ENCODE data around the gene NOD1.
"Not testable (repeated sequence)": the region's sequence is repeated elsewhere in the genome, so short reads cannot be mapped to it uniquely, and the experiment has no call there.

The NOD1 gene

DNA sequence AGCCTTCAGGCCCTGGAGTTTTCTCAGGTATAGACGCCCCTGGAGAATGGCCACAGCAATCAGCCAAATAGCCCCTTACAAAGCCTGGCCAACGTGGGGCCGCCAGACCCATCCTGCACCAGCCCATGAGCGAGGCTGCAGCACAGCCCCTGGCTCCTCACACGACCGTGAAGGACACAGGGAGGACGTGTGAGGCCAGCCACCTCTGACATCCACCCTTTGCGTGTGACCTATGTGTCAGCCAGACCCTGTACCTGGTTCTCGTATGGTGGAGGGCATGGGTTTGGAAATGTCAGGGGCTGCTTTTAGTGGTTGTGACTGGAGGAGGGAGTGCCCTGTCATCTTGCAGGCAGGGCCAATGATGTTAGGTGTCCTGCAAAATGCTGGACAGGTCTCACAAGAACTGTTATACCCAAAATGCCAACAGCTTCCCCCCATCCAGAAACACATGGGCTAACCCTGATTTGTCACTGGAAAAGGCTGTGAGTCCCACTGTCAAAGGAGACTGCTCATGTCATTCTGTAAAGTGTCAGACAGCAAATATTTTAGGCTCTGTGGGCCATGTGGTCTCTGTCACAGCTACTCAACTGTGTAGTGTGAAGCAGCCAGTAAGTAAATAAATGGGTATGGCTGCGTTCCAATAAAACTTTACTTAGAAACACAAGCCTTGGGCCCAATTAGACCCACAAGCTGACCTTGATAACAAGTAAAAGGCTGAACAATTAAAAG, 30.0 kb downstream of the NOD1 start:
- no peak for DNase-seq

DNA sequence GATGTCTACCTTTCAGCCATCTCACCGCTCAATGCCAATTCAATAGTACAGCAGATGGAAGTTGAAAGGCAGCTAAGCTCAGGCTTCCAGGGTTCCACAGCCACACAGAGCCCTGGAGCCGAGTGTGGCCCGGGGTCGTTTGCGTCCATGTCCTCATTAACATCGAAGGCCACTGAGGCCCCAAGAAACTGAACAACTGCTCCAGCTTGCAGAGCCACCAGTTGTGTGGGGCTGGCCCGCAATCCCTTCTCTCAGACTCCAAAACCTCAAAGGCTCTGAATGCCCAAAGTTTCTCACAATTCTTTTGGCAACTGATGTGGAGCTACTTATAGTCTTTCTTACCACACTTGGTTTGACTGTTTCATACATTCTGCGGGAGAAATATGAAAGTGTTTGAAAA, 31.1 kb downstream of the NOD1 start:
- DNase-seq, result no peak

DNA sequence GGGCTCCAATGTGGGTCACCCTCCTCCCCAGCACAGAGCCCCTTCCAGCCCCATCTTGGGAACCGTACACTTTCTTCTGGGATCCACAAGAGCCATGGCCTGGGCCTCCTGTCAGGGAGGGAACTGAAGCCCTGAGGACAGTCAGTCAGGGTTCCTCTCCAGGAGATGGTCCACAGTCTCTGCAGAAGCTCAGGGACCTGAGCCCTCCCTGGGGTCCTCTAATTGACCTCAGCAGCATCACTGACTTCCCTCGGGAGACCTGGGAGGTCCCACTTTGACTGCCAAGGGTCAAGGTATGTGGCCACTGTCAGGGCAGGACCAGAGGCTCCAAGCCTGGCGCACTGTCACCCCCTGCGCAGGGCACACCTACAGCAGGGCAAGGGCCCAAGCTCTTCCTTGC, 32.3 kb downstream of the NOD1 start:
- DNase-seq, result no peak

DNA sequence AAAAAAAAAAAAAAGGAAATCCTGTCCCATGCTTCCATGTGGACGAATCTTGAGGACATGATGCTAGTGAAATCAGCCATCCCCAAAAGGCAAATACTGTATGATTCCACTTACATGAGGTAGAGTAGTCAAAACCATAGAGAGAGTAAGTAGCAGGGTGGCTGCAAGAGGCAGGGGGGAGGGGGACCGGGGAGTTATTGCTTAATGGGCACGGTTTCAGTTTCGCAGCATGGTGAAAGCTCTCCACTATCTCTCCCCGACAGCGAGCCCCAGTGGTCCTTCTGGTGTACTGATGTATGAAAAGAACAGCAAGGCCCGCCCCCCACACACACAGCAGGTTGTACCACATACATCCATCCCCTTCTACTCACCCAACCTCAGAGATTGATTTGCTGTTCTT, 32.8 kb downstream of the NOD1 start:
- DNase-seq, result peak; percentile 56

DNA sequence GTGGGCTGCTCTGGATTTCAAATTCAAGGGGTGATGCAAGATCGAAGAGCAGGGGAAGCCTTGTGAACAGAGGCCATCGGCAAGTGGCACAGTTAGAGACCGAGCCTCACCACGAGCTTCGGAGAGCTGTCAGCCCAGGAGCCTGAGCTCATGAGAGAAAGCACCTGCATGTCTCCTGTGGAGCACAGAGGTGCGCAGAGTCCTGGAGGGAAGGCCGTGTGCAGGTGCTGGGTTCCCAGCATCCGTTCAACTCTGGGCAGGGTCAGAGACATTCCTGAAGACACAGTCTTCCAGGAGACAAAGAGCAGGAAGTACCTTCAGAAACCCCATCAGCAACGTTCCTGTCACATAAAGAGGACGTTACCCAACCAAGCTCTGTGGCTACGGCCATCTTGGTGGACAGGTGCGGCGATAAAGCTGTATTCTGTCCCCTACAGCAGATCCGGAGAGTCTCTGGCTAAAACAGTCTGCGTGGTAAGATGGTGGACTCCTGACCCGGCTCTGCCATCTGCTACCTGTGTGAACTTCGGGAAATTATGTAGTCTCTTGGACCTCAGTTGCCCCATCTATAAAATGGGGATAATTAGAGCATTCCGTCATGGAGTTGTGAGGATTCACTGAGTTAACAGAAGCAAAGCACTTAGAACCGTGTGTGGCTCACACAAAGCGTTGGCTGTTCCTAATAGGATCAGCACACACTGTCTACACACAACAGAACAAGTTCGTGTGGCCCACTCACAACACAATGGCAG, 40.6 kb downstream of the NOD1 start:
- DNase-seq, result no peak

DNA sequence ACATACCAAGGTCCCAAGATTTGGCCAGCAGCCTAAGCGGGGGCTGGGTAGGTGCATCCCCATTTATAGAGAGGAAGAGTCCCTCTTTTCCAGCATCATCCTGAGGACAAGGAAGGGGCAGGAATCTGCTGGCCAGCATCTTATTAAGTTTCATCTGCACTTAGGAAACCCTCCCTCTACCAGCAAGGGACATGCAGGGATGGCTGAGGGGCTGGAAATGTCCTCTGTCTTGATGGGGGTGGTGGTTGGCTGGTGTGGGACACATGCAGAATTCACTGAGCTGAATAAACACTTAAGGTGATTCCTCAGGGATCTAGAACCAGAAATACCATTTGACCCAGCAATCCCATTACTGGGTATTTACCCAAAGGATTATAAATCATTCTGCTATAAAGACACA, 42.1 kb downstream of the NOD1 start:
- DNase-seq, result no peak

DNA sequence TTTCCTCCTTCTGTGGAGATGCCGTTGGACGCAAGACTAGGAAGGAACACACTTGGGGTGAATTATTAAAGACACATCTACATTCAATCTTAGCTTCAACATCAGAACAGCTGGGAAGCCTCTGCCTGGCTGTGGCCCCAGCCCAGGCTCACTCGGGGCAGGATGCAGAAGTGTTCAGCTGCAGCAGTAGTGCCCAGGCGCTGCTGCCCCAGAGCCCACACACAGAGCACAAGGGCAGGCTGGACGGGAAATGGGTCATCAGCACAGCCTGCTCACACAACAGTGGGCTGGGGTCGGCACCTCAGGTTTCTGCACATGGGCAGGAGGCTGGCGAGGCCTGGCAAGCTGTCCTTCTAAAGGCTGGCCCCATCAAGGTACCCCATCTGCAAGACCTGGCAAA, 42.5 kb downstream of the NOD1 start:
- no peak for DNase-seq

DNA sequence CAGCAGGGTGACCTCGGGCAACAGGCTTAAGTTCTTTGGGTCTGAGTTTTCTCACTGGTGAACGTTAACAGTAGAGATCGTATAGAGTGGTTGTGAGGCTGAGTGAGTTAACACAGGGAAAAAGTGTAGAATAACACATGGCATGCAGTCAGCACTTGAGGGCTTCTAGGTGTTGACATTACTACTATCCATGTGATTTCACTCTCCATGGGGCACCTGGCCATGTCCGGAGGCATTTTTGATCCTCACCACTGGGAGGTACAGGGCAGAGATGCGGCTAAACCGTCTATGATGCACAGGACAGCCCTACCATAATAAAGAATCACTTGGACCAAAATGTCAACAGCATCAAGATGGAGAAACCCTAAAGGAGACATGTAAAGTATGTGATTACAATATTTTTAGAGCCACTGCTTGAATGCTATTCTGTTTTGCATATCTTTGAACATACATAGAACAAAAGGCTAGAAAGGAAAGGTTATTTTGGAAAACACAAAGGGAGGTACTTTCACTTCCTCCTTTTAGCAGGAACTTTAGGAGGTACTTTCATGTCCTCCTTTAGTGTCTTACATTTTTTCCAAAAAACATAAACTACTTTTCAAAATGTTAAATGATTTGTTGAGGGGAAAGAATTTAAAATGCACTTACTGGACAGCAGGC, 44.3 kb downstream of the NOD1 start:
- no peak for DNase-seq

DNA sequence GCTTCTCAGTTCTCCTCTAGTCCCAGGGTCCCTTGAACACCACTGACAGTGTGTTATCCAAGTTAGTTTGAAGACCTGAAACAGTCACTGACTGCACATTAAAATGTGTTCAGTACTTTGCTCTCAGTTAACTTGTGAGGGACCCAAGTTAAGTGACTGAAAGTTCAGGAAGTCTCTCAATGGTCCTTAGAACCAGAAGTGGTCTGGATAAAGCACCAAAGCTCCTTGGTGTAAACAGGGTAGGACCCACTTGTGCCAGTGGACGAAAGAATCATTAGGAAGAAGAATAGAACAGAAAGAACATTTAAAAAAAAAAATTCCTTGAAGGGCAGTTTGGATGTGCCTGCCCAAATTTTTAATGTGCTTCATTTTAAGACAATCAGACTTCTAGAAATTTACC, 45.1 kb downstream of the NOD1 start:
- DNase-seq, result no peak

DNA sequence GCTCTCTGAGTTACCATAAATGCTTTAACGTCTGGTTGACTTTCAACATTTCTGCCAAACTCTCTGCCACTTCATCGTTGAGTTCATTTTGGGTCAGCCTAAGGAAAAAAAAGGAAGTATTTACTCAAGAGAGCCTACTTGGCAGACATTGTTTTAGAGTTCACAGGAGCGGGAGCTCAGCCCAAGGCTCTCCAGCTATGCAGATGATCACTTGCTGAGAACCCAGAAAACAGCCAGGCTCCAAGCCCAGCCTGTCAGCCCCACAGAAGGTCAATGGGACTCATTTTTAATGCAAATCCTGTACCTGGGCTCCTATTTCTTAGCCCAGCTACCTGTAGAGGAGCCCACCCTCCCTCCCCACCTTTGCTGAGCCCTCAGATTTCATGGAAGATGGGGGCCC, 45.5 kb downstream of the NOD1 start:
- peak; percentile 39 for DNase-seq

DNA sequence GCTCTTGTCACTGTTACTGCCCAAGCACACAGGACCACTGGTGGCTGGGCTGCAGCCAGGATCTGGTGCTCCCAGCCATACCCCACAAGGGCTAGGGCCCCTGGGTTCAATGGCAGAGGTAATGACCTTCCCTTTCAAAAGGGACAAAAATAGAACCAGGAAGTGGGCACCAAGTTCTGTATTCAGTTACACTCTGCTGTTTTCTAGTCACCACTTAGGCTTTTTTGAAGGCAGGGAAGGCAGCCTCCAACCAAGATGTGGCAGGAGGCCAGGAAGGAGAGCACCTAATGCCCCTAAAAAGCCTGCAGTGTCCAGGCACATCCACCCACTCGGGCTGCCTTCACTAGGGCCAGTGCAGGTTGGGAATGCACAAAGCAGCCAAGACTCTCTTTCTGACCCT, 47.8 kb downstream of the NOD1 start:
- DNase-seq, result no peak

DNA sequence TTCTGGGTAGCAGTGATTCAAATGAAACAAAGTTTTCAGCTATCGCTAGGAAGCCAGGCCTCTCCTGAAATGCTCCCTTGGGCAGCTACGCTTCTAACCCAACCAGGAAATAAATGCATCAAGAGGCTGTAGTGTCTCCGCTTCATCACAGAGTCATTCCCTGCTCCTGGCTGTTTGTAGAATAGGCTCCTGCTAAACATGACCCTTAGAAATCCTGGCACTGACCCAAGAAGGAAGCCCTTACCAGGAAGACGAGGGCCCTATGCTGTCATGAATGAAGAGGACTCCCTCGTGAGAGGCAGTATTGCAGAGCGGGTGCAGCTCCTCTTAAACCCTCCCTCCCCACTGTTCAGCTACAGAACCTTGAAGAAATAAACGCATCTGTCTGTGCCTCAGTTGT, 48.3 kb downstream of the NOD1 start:
- DNase-seq, result no peak

DNA sequence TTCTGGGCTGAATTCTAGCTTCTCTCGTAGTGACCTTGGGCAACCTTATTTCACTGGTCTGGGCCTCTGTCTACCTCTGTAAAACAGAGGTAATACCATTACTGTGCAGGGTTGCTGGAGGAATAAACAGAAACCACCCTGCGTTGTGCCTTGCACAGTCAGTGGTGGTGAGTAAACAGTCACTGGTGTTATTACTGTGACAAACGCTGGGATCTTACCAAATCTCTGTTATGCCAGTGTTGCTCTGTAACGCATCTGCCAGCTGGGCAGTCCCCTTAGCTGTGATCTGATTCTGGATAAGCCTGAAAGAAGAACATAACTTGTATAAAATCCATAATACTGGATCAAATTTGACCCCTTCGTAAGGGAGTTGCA, 49.4 kb downstream of the NOD1 start:
- no peak for DNase-seq

DNA sequence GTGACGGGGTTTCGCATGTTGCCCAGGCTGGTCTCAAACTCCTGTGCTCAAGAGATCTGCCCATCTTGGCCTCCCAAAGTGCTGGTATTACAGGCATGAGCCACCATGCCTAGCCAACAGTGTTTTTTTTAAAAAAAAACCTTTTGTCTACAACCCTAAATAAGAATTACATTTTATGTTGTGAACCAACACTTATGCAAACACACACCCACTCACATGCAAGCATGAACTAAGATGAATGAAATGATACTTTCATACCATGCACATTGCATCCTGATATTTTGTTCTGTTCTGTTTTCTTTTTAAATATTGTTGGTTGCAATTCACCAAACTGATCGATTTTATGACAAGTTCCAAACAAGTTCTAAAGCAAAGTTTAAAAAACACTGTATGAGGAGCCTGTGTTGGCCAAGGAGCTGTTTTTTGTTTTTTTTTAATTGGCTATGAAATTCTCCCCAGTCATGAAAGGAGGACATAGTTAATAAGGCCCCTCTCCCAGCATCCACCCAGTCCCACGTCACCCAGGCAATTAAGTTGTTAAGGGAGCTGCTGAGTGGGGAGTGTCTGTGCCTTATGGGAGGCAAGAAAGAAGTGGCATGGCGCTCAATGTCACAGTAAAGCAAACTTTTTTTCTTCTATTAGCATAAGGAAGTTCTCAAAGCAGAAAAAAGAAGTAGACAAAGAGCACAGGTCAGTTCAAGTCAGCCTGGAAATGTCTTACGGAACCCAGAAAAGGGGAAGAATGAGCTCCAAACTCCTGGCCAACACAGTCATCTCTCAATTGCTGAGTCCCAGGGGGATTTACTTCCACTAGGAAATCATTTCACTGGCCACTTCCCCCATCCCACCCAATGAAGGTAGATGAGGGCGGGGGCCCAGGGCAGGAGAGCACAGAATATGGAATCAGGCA, 50.1 kb downstream of the NOD1 start:
- no peak for DNase-seq

DNA sequence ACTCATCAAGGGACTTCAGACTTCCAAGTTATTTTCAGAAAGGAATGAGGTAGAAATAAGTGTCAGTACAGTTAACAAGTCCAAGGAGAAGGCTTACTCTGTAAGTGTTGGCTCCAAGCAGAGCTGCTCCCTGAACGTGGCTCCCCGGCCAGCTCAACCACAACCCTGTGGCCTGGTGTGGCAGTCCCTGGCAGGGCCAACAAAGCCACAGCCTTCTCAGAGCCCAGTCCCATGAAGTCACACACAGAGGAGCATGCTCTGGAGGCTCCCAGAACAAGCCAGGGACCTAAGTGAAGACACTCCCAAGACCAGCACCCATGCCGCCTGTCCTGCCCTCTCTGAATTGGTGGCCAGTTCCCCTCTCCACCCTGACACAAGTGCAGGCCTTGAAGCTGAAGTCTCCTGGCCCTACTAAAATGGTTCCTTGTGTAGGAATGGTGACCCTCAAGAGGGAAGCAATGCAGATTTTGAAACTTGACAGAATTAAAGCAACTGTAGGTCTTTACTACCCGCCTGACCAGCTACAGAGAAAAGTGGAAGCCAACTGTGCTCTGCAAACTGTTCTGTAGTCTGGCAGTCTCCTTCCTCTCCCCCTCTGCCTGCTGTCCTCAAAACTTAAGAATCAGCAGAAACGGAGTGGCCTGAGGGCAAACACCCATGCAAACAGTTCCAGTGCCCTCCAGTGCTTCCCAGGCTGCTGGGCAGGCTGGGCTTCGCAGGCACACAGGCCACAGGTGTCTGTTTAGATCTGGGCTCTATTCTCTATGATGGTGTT, 51.1 kb downstream of the NOD1 start:
- DNase-seq, result no peak

DNA sequence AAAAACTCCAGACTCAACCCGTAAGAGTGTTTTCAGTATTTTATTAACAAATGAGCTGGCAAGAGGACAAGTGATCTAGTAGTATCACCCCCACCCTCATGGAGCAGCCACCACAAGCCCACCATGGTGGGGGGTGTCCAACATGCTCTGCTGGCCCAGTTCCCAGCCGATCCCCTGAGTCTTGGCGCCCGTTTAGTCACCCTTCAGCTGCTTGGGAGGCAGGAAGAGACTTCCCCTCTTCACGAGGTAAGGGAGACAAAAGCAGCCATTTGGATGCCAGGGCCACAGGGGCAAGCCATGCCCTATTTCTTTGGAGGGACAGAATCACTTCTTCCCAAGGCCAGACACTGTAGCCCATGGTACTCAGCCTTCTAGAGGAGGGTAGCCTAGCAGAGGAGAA, 54.1 kb downstream of the NOD1 start:
- no peak for DNase-seq

DNA sequence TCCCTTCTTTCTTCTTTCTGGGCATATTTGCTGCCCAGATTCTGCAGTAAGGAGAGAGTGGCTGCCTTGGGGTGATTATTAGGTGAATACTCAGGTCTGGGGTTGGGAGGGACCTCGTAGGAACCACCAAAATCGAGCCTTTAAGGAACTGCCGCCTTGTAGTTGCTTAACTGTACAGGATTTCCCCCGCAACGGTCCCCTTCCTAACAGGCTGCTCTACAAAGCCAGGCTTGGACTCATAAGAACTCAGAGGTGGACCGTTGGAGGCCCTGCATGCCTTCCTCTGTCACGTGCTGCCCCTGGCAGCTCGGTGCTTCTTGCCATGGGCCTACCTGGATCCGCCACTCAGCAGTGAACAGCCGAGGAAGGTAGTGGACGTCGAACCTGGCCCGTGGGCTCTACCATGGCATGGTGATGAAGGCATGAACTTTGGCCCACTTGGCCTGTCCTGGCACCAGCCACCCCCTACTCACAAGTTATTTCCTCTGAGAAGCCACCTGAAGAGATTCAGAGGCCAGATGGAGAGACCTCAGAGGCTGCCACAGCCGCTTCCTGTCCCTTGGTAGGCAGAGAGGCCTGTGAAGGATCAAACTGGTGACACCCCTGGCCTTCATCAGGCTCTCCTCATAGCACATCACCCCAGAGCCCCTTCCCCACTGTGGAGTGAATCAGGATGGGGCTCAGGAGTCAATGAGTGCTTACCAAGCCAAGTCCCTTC, 54.6 kb downstream of the NOD1 start:
- no peak for DNase-seq

DNA sequence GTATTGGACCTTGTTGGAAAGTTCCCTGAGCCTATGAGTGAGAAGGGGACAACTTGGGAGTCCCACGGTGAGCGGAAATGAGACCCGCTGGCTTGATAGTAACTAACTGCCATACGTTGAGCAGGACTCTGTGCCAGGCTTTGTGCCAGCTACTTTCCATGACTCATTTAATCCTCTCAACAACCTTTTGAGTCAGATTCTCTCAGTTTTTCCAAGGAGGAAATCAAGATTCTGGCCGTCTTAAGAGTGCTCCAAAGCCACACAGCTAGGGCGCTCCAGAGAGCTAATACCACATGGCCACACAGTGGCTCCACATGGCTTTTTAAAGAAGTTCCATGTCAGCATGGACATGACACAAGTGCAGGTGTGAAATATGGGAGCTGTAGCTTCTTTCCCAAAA, 55.7 kb downstream of the NOD1 start:
- DNase-seq, result peak; percentile 32

DNA sequence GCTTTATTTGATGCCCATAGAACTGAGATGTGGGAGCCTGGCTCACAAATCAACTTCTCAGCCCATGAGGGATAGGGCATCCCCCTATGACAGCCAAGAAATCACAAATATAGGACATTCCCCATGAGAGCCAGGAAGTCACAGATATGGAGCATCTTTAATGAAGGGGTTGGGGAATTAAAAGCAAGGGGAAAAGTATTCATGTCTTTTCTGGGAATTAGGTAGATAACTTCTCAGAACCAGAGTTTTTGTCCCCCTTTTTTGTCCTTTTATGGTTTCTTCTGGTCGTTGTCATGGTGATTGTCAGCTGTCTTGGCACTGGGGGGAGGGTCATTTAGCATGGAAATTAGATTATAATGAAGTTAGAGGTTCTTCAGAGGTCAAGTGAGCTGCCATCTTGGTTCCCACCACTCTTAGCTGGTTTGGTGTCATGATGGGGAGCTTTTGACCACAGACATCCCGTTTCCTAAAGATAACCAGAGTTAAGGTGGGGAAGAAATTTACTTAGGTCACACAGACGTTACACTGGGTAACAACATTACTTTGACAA, 56.9 kb downstream of the NOD1 start:
- DNase-seq, result no peak

DNA sequence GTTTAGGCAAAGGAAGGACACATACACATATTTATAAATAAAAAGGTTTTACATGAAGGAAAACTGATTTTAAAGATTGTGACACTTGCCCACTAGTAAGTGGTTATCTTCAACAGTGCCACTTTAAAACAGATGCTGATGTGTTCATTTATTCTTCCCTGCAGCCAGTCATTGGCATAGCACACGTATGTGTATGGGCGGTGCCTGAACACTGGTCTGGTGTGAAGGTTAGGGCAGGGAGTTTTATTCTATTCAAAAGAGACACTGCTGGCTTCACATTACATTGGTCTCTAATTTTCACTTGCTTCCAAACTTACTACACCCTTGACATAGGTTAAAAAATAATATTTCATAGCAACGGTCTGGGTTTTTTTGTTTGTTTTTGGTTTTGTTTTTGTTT, 57.9 kb downstream of the NOD1 start:
- DNase-seq, result no peak

DNA sequence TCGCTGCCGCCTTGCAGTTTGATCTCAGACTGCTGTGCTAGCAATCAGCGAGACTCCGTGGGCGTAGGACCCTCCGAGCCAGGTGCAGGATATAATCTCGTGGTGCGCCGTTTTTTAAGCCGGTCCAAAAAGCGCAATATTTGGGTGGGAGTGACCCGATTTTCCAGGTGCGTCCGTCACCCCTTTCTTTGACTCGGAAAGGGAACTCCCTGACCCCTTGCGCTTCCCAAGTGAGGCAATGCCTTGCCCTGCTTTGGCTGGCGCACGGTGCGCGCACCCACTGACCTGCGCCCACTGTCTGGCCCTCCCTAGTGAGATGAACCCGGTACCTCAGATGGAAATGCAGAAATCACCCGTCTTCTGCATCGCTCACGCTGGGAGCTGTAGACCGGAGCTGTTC, 58.5 kb downstream of the NOD1 start:
- DNase-seq, result not testable (repeated sequence)

Data from fibroblast of skin of right quadriceps (primary cell).